ENCODE measurements around the gene NOG. TPM values are rescaled to one million over a fixed set of nuclear protein-coding genes. Genes with fewer than 3 reads are reported as not detected.

Gene NOG
- total RNA-seq, 2 experiments from 2014 or later: 12.5 to 12.7 TPM

DNA sequence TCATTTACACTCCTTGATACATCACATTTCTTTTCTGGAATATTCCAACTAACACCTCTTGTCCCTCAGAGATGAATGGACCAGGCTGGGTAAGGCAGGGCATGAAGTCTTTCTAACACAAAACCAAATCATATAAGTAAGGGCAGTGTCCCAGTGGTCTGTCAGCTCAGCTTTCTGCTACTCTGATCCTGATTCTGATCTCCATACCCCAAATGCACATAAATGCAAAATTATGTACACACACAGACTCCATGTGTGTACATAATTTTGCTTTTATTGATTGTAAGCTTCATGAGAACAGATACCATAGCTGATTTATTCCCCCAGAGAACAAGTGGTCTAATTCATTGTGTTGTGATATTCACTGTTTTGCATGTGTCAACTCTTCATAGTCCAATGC lies 47.9 kb downstream of the NOG start:
- H3K27ac ChIP-seq (ENCODE audit: low read depth in 1 of 2, low read length in 2 of 2): no peak overlapping the region
- Mint-ChIP-seq H3K4me3 (no peak overlapping the region), H3K36me3 (ENCODE audit: low read depth) (no peaks in the 10 kb centered on the region), H3K9me3 (no peaks in the 10 kb centered on the region), H3K4me1 (ENCODE audit: low read depth) (no peaks in the 10 kb centered on the region), H3K27ac (no peak overlapping the region), H3K27me3 (no peaks in the 10 kb centered on the region)
- no peaks in the 10 kb centered on the region for H3K36me3 ChIP-seq (ENCODE audit: insufficient read depth, low read length)
- H3K4me1 ChIP-seq (ENCODE audit: insufficient read depth, low read length): peaks cover 4% of the 10 kb centered on the region
- no peaks in the 10 kb centered on the region for H3K9me3 ChIP-seq (ENCODE audit: control insufficient read depth in 1 of 2, insufficient read depth in 1 of 2, low read length in 2 of 2)
- DNase-seq (no peak), ATAC-seq (ENCODE audit: poor library complexity) (no peak)
- peaks cover 0 to 6% of the 10 kb centered on the region in 2 experiments for H3K27me3 ChIP-seq (ENCODE audit: control insufficient read depth in 1 of 2, insufficient read depth in 2 of 2, low read length in 2 of 2)
- ChIA-PET CTCF (no interaction called here), POLR2A (interaction anchor here (1.0 to 2.5 kb wide), 2 partner anchors 46 to 48 kb away, joined by 4 to 9 read pairs; partner anchors contain the start of gene NOG)
- no peak for TF ChIP-seq CTCF (IDR thresholded peaks at IDR 0.05)
- intact Hi-C loops (cut with DNase I, micrococcal nuclease): no loop called here
- H3K4me3 ChIP-seq (ENCODE audit: low read length): no peak overlapping the region

DNA sequence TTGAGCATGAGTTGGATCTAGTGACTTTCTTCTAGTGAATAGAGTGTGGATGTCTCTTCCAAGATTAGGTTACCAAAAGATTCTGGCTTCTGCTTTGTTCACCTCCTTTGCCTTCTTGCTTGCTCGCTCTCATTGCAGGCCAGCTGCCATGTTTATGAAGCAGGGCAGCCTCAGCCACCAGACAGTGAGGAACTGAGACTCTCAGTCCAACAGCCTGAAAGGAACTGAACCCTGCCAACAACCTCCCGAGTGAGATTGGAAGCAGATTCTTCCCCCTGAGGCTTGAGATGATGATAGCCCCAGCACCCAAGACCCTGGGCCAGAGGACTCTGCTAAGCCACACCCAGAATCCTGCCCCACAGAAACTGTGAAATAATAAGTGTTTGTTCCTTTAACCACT lies 48.4 kb downstream of the NOG start:
- Histone ChIP-seq H3K36me3 (ENCODE audit: insufficient read depth, low read length) (no peaks in the 10 kb centered on the region), H3K27me3 (ENCODE audit: control insufficient read depth in 1 of 2, insufficient read depth in 2 of 2, low read length in 2 of 2) (peaks cover 0 to 6% of the 10 kb centered on the region in 2 experiments), H3K4me1 (ENCODE audit: insufficient read depth, low read length) (peaks cover 4% of the 10 kb centered on the region), H3K27ac (ENCODE audit: low read depth in 1 of 2, low read length in 2 of 2) (no peak overlapping the region), H3K4me3 (ENCODE audit: low read length) (no peak overlapping the region), H3K9me3 (ENCODE audit: control insufficient read depth in 1 of 2, insufficient read depth in 1 of 2, low read length in 2 of 2) (no peaks in the 10 kb centered on the region)
- Mint-ChIP-seq H3K27ac (no peak overlapping the region), H3K27me3 (no peaks in the 10 kb centered on the region), H3K36me3 (ENCODE audit: low read depth) (no peaks in the 10 kb centered on the region), H3K4me1 (ENCODE audit: low read depth) (no peaks in the 10 kb centered on the region), H3K9me3 (no peaks in the 10 kb centered on the region), H3K4me3 (no peak overlapping the region)
- no peak for TF ChIP-seq CTCF (IDR thresholded peaks at IDR 0.05)
- ATAC-seq (ENCODE audit: poor library complexity) (no peak), DNase-seq (no peak)
- ChIA-PET POLR2A (interaction anchor here (1.0 kb wide), 1 partner anchor 49 kb away, joined by 4 read pairs; the partner anchor contains the start of gene NOG), CTCF (no interaction called here)
- intact Hi-C loops (cut with DNase I, micrococcal nuclease): no loop called here

DNA sequence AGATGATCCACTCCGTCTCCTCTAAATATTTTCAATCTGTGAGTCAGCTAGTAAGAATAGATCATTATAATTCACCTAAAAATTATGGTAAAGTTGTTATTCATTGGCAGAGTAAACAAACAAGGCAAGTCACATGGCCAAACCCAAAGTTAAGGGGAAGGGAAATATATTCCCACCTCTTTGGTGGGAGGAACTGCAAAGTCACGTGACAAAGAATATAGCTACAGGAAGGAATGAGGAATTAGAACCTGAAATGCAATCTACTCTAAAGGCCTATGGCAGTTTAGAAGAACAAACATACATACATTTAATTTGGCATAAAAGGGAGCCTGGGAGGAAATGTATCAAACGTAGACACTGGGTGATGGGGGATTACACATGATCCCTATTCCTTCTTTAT lies 48.9 kb downstream of the NOG start:
- ChIA-PET CTCF (interaction anchor here (0.6 kb wide), 1 partner anchor 40 kb away, joined by 3 read pairs; no protein-coding TSS in a partner anchor), POLR2A (no interaction called here)
- TF ChIP-seq CTCF (IDR thresholded peaks at IDR 0.05): no peak
- ATAC-seq (ENCODE audit: poor library complexity): no peak
- H3K27ac ChIP-seq (ENCODE audit: low read depth in 1 of 2, low read length in 2 of 2): no peak overlapping the region
- H3K4me3 ChIP-seq (ENCODE audit: low read length): no peak overlapping the region
- H3K4me1 ChIP-seq (ENCODE audit: insufficient read depth, low read length): peaks cover 4% of the 10 kb centered on the region
- Mint-ChIP-seq H3K27ac (no peak overlapping the region), H3K27me3 (no peaks in the 10 kb centered on the region), H3K4me3 (no peak overlapping the region), H3K36me3 (ENCODE audit: low read depth) (no peaks in the 10 kb centered on the region), H3K9me3 (no peaks in the 10 kb centered on the region), H3K4me1 (ENCODE audit: low read depth) (no peaks in the 10 kb centered on the region)
- no peaks in the 10 kb centered on the region for H3K9me3 ChIP-seq (ENCODE audit: control insufficient read depth in 1 of 2, insufficient read depth in 1 of 2, low read length in 2 of 2)
- intact Hi-C loops (cut with DNase I, micrococcal nuclease): no loop called here
- no peak for DNase-seq
- no peaks in the 10 kb centered on the region for H3K36me3 ChIP-seq (ENCODE audit: insufficient read depth, low read length)
- peaks cover 0 to 6% of the 10 kb centered on the region in 2 experiments for H3K27me3 ChIP-seq (ENCODE audit: control insufficient read depth in 1 of 2, insufficient read depth in 2 of 2, low read length in 2 of 2)

Other genes with a start within 250 kb of the NOG start
- gene C17orf67, start 240.2 kb downstream of the NOG start, total RNA-seq: 1 to 10 TPM; 4.3 to 4.8 TPM
- 10 to 100 TPM; 20.0 to 22.3 TPM for gene DGKE, start 240.5 kb downstream of the NOG start, total RNA-seq

All from CD4-positive, alpha-beta T cell (primary cell).